ENCODE results near the gene DNM3. TPM values are rescaled to one million over a fixed set of nuclear protein-coding genes. Genes with fewer than 3 reads are reported as not detected.

The DNM3 gene
- polyA plus RNA-seq, 3 donors = 0.15 TPM; not detected in 2

DNA sequence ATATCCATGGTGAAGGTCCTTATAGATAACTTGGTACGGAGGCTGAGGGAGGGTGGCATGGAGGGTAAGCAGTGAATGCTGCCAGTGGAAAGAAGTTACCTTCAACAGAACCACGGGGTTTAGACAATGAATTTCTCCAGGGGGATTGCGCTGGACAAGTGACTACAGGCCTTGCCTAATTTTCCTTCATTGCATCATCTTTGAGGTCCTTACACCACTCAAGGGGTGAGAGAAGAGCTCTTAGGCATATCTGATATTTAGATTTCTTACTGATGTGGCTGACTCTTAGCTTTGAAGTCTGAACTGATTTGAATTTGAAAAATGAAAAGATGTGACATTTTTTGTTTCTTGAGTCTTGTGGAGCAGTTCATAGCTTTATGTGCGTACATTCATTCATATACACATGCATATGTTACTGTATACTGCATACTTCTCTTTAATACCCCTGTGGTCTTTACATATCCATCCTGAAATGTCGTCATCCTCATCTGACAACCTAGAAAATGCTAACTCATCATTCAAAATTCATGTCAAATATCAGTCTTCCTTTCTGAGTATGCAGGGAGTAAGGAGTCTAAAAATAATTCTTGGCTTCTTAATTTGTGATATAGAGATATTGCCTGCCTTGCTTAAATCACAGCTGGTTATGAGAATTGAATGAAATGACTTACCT is 63.6 kb downstream of the DNM3 start:
- Histone ChIP-seq H3K79me2 (ENCODE audit: insufficient read depth, low read length) (no peaks in the 10 kb centered on the region), H3K27me3 (ENCODE audit: control insufficient read depth in 2 of 2, insufficient read depth in 2 of 2, low read length in 2 of 2) (no peaks in the 10 kb centered on the region), H3K4me3 (replicated peaks in 1 of 3; ENCODE audit: low read depth in 2 of 3, low read length in 3 of 3) (no peak overlapping the region), H3K9ac (ENCODE audit: insufficient read depth, low read length, poor library complexity, severe bottlenecking) (no peak overlapping the region), H3K27ac (ENCODE audit: low read depth in 1 of 2, low read length in 2 of 2) (no peak overlapping the region), H4K20me1 (ENCODE audit: insufficient read depth, low read length) (no peaks in the 10 kb centered on the region), H3K4me1 (ENCODE audit: control insufficient read depth in 1 of 2, insufficient read depth in 2 of 2, low read length in 2 of 2) (no peaks in the 10 kb centered on the region), H2AFZ (ENCODE audit: insufficient read depth, low read depth, low read length, poor library complexity, severe bottlenecking) (no peak overlapping the region), H3K9me3 (replicated peaks in 1 of 2; ENCODE audit: control insufficient read depth in 1 of 2, insufficient read depth in 1 of 2, low read length in 2 of 2) (no peaks in the 10 kb centered on the region), H3K4me2 (replicated peaks; ENCODE audit: extremely low read depth, low read length, poor library complexity, severe bottlenecking) (no peak overlapping the region), H3K36me3 (replicated peaks in 1 of 2; ENCODE audit: control insufficient read depth in 1 of 2, insufficient read depth in 2 of 2, low read length in 2 of 2) (no peaks in the 10 kb centered on the region)
- WGBS (ENCODE audit: insufficient coverage) = no CpG with 5 or more reads among the region's 5 CpGs
- Mint-ChIP-seq H3K9me3 (peaks cover 0 to 5% (median 0%) of the 10 kb centered on the region in 7 donors), H3K4me1 (peaks cover 12% of the 10 kb centered on the region), H3K36me3 (no peaks in the 10 kb centered on the region), H3K27ac (no peak overlapping the region), H3K27me3 (ENCODE audit: low read depth in 3 of 3) (peaks cover 0 to 3% (median 0%) of the 10 kb centered on the region in 3 donors), H3K4me3 (no peak overlapping the region)
- intact Hi-C loops (cut with micrococcal nuclease) = no loop called here
- peak in 1 of 3 donors; percentile 6 for DNase-seq
- TF ChIP-seq, protein P1, sequence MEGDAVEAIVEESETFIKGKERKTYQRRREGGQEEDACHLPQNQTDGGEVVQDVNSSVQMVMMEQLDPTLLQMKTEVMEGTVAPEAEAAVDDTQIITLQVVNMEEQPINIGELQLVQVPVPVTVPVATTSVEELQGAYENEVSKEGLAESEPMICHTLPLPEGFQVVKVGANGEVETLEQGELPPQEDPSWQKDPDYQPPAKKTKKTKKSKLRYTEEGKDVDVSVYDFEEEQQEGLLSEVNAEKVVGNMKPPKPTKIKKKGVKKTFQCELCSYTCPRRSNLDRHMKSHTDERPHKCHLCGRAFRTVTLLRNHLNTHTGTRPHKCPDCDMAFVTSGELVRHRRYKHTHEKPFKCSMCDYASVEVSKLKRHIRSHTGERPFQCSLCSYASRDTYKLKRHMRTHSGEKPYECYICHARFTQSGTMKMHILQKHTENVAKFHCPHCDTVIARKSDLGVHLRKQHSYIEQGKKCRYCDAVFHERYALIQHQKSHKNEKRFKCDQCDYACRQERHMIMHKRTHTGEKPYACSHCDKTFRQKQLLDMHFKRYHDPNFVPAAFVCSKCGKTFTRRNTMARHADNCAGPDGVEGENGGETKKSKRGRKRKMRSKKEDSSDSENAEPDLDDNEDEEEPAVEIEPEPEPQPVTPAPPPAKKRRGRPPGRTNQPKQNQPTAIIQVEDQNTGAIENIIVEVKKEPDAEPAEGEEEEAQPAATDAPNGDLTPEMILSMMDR (IDR thresholded peaks at IDR 0.05) = no peak

DNA sequence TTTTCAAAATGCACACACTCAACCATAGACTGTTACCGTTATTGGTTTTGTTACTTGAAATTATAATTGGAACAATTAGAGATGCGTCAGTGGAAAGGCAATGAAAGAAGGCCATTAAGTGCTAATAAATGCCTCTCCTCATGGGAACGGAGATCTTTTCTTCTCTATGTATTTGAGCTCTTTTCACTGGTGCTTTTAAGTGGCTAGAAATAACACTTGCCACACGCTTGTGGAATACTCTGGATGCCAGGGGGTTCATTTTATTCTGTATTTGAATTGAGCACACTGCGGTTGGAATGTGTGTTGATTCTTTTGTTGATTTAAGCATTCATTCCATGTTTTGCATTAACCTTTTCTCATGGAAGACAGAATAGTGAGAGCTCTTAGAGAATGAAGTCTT is 68.4 kb downstream of the DNM3 start:
- TF ChIP-seq, protein P1 (IDR thresholded peaks at IDR 0.05) = no peak
- no peak overlapping the region for H3K27ac ChIP-seq (ENCODE audit: low read depth in 1 of 2, low read length in 2 of 2)
- no peaks in the 10 kb centered on the region for H3K9me3 ChIP-seq (replicated peaks in 1 of 2; ENCODE audit: control insufficient read depth in 1 of 2, insufficient read depth in 1 of 2, low read length in 2 of 2)
- Mint-ChIP-seq H3K4me3 (no peak overlapping the region), H3K27ac (no peak overlapping the region), H3K9me3 (peaks cover 0 to 5% (median 0%) of the 10 kb centered on the region in 7 donors), H3K4me1 (peaks cover 13% of the 10 kb centered on the region), H3K27me3 (ENCODE audit: low read depth in 3 of 3) (peaks cover 0 to 2% (median under 1%) of the 10 kb centered on the region in 3 donors), H3K36me3 (no peaks in the 10 kb centered on the region)
- H2AFZ ChIP-seq (ENCODE audit: insufficient read depth, low read depth, low read length, poor library complexity, severe bottlenecking) = no peak overlapping the region
- H3K4me3 ChIP-seq (replicated peaks in 1 of 3; ENCODE audit: low read depth in 2 of 3, low read length in 3 of 3) = no peak overlapping the region
- H3K36me3 ChIP-seq (replicated peaks in 1 of 2; ENCODE audit: control insufficient read depth in 1 of 2, insufficient read depth in 2 of 2, low read length in 2 of 2) = no peaks in the 10 kb centered on the region
- peaks cover 0 to 7% of the 10 kb centered on the region in 2 donors for H3K4me1 ChIP-seq (ENCODE audit: control insufficient read depth in 1 of 2, insufficient read depth in 2 of 2, low read length in 2 of 2)
- intact Hi-C loops (cut with micrococcal nuclease) = no loop called here
- no peaks in the 10 kb centered on the region for H3K27me3 ChIP-seq (ENCODE audit: control insufficient read depth in 2 of 2, insufficient read depth in 2 of 2, low read length in 2 of 2)
- no peak overlapping the region for H3K4me2 ChIP-seq (replicated peaks; ENCODE audit: extremely low read depth, low read length, poor library complexity, severe bottlenecking)
- WGBS (ENCODE audit: insufficient coverage) = no CpG with 5 or more reads among the region's 5 CpGs
- no peaks in the 10 kb centered on the region for H4K20me1 ChIP-seq (ENCODE audit: insufficient read depth, low read length)
- H3K79me2 ChIP-seq (ENCODE audit: insufficient read depth, low read length) = no peaks in the 10 kb centered on the region
- DNase-seq = no peak
- H3K9ac ChIP-seq (ENCODE audit: insufficient read depth, low read length, poor library complexity, severe bottlenecking) = no peak overlapping the region
